ENCODE measurements around the gene ALPL.

DNA sequence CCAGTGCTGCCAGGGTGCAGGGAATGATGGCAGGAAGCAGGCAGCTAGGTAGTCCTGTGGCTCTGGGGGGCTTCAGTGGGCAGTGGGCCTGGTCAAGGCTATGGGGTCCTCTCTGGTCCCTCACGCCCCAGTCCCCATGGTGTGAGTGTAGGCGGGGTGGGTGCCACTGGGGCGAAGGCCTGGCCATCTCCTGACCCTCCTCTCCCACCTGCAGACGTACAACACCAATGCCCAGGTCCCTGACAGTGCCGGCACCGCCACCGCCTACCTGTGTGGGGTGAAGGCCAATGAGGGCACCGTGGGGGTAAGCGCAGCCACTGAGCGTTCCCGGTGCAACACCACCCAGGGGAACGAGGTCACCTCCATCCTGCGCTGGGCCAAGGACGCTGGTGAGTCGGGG is 53.7 kb downstream of the ALPL start:
- TF ChIP-seq, protein P1, sequence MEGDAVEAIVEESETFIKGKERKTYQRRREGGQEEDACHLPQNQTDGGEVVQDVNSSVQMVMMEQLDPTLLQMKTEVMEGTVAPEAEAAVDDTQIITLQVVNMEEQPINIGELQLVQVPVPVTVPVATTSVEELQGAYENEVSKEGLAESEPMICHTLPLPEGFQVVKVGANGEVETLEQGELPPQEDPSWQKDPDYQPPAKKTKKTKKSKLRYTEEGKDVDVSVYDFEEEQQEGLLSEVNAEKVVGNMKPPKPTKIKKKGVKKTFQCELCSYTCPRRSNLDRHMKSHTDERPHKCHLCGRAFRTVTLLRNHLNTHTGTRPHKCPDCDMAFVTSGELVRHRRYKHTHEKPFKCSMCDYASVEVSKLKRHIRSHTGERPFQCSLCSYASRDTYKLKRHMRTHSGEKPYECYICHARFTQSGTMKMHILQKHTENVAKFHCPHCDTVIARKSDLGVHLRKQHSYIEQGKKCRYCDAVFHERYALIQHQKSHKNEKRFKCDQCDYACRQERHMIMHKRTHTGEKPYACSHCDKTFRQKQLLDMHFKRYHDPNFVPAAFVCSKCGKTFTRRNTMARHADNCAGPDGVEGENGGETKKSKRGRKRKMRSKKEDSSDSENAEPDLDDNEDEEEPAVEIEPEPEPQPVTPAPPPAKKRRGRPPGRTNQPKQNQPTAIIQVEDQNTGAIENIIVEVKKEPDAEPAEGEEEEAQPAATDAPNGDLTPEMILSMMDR (IDR thresholded peaks at IDR 0.05; ENCODE audit: poor library complexity, severe bottlenecking): no peak
- TF ChIP-seq, protein P2, sequence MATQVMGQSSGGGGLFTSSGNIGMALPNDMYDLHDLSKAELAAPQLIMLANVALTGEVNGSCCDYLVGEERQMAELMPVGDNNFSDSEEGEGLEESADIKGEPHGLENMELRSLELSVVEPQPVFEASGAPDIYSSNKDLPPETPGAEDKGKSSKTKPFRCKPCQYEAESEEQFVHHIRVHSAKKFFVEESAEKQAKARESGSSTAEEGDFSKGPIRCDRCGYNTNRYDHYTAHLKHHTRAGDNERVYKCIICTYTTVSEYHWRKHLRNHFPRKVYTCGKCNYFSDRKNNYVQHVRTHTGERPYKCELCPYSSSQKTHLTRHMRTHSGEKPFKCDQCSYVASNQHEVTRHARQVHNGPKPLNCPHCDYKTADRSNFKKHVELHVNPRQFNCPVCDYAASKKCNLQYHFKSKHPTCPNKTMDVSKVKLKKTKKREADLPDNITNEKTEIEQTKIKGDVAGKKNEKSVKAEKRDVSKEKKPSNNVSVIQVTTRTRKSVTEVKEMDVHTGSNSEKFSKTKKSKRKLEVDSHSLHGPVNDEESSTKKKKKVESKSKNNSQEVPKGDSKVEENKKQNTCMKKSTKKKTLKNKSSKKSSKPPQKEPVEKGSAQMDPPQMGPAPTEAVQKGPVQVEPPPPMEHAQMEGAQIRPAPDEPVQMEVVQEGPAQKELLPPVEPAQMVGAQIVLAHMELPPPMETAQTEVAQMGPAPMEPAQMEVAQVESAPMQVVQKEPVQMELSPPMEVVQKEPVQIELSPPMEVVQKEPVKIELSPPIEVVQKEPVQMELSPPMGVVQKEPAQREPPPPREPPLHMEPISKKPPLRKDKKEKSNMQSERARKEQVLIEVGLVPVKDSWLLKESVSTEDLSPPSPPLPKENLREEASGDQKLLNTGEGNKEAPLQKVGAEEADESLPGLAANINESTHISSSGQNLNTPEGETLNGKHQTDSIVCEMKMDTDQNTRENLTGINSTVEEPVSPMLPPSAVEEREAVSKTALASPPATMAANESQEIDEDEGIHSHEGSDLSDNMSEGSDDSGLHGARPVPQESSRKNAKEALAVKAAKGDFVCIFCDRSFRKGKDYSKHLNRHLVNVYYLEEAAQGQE (IDR thresholded peaks at IDR 0.05; ENCODE audit: borderline replicate concordance): no peak
- TF ChIP-seq POLR2AphosphoS5 (IDR thresholded peaks at IDR 0.05) (no peak), TAF1 (IDR thresholded peaks at IDR 0.05; ENCODE audit: low read depth) (no peak)

Data from neural cell (in vitro differentiated cells).